HCT116 (cell line): ENCODE data around the gene ANXA6. TPM values are rescaled to one million over a fixed set of nuclear protein-coding genes. Genes with fewer than 3 reads are reported as not detected.

Experiments used
- ATAC-seq: fragments of 200-7000 bp; cut with Tn5 transposase; 2 replicates; pipeline ENCODE4 v1.9.1; 2020; ENCODE audit warnings: mild to moderate bottlenecking, moderate library complexity
- BruUV-seq: library from RNA; stranded (reverse); fragments of 400-500 nt; replicated peaks from 2 replicates; lab custom pipeline; 2021; lab: Mats Ljungman, UMichigan
- CTCF ChIA-PET: fragments of 300-600 bp; sonication (Branson Sonifier 250); formaldehyde crosslinking; loops from one replicate; lab custom pipeline; 2021; ENCODE audit warnings: antibody characterized with exemption; lab: Charles Lee
- POLR2A ChIA-PET: fragments of 300-600, 350-600 bp; sonication (Branson Sonifier 250); formaldehyde crosslinking; loops from one replicate; lab custom pipeline; 2021; ENCODE audit warnings: antibody characterized with exemption; lab: Charles Lee
- RAD21 ChIA-PET, 2 experiments: fragments of 300-600 bp; sonication (Branson Sonifier 250); formaldehyde crosslinking; loops; one replicate each; lab custom pipeline; 2023; ENCODE audit warnings: low total read pairs in 2 of 2; ENCODE audit not compliant: uncharacterized antibody in 2 of 2, unreplicated experiment in 2 of 2, low non-redundant PET in 1 of 2; lab: Charles Lee
- DNase-seq: peaks from one replicate; pipeline ENCODE4 v3.0.0-alpha.2; 2010; ENCODE audit warnings: low read depth, low spot score
- H2AFZ ChIP-seq: fragments of 200-600 bp; shearing (Covaris generic), sonication (generic); 2 replicates; pipeline ENCODE4 v1.6.1; 2017; ENCODE audit warnings: low read depth, mixed run types, mixed read lengths, antibody characterized with exemption, low read length; ENCODE audit not compliant: poor library complexity, severe bottlenecking
- H3K27ac ChIP-seq: 2 replicates; pipeline ENCODE4 v1.5.1; 2012; ENCODE audit warnings: low read depth, low read length
- H3K27me3 ChIP-seq: fragments of 200-600 bp; sonication (generic); 2 replicates; pipeline ENCODE4 v1.6.1; 2016; ENCODE audit warnings: mixed run types, low read length, mixed read lengths; ENCODE audit not compliant: insufficient read depth
- H3K36me3 ChIP-seq, 2 experiments: fragments of 200-500 bp in 1 of 2; fragments of 200-600 bp in 1 of 2; sonication (Bioruptor generic) in 1 of 2; sonication (generic) in 1 of 2; 2 replicates each; pipeline versions ENCODE4 v1.5.1 to v1.6.1; 2014 to 2016; ENCODE audit warnings: low read length in 2 of 2, inconsistent platforms in 1 of 2, mixed read lengths in 1 of 2, mixed run types in 1 of 2; ENCODE audit not compliant: insufficient read depth in 2 of 2, control insufficient read depth in 1 of 2
- H3K4me1 ChIP-seq, 2 experiments: fragments of 200-600 bp in 1 of 2; sonication (generic) in 1 of 2; 2 replicates each; pipeline versions ENCODE4 v1.5.1 to v1.6.1; 2012 to 2017; ENCODE audit warnings: low read length in 2 of 2, inconsistent platforms in 1 of 2, mild to moderate bottlenecking in 1 of 2, mixed read lengths in 1 of 2, mixed run types in 1 of 2, moderate library complexity in 1 of 2; ENCODE audit not compliant: insufficient read depth in 2 of 2, control insufficient read depth in 1 of 2
- H3K4me2 ChIP-seq: fragments of 200-600 bp; sonication (generic); 2 replicates; pipeline ENCODE4 v1.6.1; 2017; ENCODE audit warnings: mixed run types, low read length, mixed read lengths
- H3K4me3 ChIP-seq, 2 experiments: fragments of 200-600 bp in 1 of 2; sonication (generic) in 1 of 2; replicated peaks in 1 of 2; 2 replicates each; pipeline ENCODE4 v1.5.1; 2011 to 2016; ENCODE audit warnings: low read length in 2 of 2, control low read depth in 1 of 2, low read depth in 1 of 2, mild to moderate bottlenecking in 1 of 2, mixed read lengths in 1 of 2, mixed run types in 1 of 2
- H3K79me2 ChIP-seq: fragments of 200-600 bp; sonication (generic); 2 replicates; pipeline ENCODE4 v1.6.1; 2017; ENCODE audit warnings: mild to moderate bottlenecking, mixed run types, low read length, moderate library complexity, mixed read lengths; ENCODE audit not compliant: insufficient read depth
- H3K9ac ChIP-seq: fragments of 200-600 bp; sonication (generic); 2 replicates; pipeline ENCODE4 v1.6.1; 2016; ENCODE audit warnings: low read length, mixed read lengths
- H3K9me2 ChIP-seq: fragments of 200-600 bp; sonication (generic), shearing (Covaris generic); 2 replicates; pipeline ENCODE4 v1.6.1; 2017; ENCODE audit warnings: mixed run types, mild to moderate bottlenecking, moderate library complexity; ENCODE audit not compliant: insufficient read depth
- H3K9me3 ChIP-seq, 2 experiments: fragments of 200-500 bp in 1 of 2; fragments of 200-600 bp in 1 of 2; sonication (Bioruptor generic) in 1 of 2; sonication (generic) in 1 of 2; 2 replicates each; pipeline ENCODE4 v1.6.1; 2014 to 2017; ENCODE audit warnings: low read length in 2 of 2, mixed read lengths in 2 of 2, inconsistent platforms in 1 of 2, low read depth in 1 of 2, mild to moderate bottlenecking in 1 of 2, mixed run types in 1 of 2, moderate library complexity in 1 of 2; ENCODE audit not compliant: control insufficient read depth in 1 of 2, insufficient read depth in 1 of 2
- H4K20me1 ChIP-seq: fragments of 200-600 bp; sonication (generic), shearing (Covaris generic); 2 replicates; pipeline ENCODE4 v1.6.1; 2017; ENCODE audit warnings: mixed run types, mild to moderate bottlenecking, moderate library complexity; ENCODE audit not compliant: insufficient read depth
- POLR2AphosphoS5 ChIP-seq: IDR thresholded peaks from 2 replicates; pipeline ENCODE4 v1.6.1; 2011; ENCODE audit warnings: mild to moderate bottlenecking, low read depth, low read length, moderate library complexity
- TCF7L2 ChIP-seq: IDR thresholded peaks from 2 replicates; pipeline ENCODE4 v1.7.0; 2011; ENCODE audit warnings: borderline replicate concordance, inconsistent platforms; ENCODE audit not compliant: insufficient read depth, insufficient read length; ENCODE audit errors: extremely low read depth
- intact Hi-C: fragments of 100-400 bp; cut with micrococcal nuclease; formaldehyde crosslinking; loops from 2 replicates; pipeline ENCODE4 v1.10.0; 2022
- total RNA-seq: library from RNA; stranded (reverse); gene quantifications from one replicate; pipeline ENCODE4 v1.2.1, GENCODE V29; 2021; ENCODE audit not compliant: unreplicated experiment
- TF ChIP-seq, protein P1 (sequence below), 3 experiments: fragments of 200-600 bp in 1 of 3; sonication (generic) in 1 of 3; IDR thresholded peaks in 2 of 3; conservative IDR thresholded peaks in 1 of 3; 2 replicates each; pipeline ENCODE4 v1.5.1; 2012 to 2017; ENCODE audit warnings: low read depth in 2 of 3, low read length in 2 of 3, antibody characterized with exemption in 1 of 3, borderline replicate concordance in 1 of 3, control low read depth in 1 of 3, mild to moderate bottlenecking in 1 of 3, mixed read lengths in 1 of 3, mixed run types in 1 of 3, moderate library complexity in 1 of 3; ENCODE audit not compliant: insufficient read depth in 1 of 3

ANXA6 gene
- total RNA-seq, 1 experiment from 2014 or later = 71.9 TPM

DNA sequence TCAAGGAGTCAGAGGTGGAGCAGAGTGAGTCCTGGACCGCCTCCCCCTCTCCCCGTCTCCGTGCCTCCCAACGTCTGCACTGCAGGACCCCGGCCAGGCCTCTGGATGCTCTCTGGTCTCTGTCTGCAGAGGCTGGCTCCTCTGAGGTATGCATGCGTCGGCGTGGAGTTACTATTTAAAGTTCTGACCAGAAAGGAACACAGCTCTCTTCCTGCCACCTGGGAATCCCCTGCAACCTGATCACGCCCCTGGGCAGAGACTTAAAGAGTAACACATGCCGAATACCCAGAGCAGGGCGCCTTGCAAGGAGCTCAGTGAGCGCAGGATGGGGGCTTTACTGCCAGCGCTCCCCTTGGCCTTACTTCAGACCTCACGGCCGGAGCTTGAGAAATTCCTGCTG lies 16.0 kb downstream of the ANXA6 start:
- CTCF ChIA-PET = interaction anchor here (1.0 to 1.9 kb wide), 2 partner anchors 16 to 23 kb away, joined by 3 to 5 read pairs; no protein-coding TSS in a partner anchor
- no TSS peak for BruUV-seq
- no peak overlapping the region for H3K9ac ChIP-seq

DNA sequence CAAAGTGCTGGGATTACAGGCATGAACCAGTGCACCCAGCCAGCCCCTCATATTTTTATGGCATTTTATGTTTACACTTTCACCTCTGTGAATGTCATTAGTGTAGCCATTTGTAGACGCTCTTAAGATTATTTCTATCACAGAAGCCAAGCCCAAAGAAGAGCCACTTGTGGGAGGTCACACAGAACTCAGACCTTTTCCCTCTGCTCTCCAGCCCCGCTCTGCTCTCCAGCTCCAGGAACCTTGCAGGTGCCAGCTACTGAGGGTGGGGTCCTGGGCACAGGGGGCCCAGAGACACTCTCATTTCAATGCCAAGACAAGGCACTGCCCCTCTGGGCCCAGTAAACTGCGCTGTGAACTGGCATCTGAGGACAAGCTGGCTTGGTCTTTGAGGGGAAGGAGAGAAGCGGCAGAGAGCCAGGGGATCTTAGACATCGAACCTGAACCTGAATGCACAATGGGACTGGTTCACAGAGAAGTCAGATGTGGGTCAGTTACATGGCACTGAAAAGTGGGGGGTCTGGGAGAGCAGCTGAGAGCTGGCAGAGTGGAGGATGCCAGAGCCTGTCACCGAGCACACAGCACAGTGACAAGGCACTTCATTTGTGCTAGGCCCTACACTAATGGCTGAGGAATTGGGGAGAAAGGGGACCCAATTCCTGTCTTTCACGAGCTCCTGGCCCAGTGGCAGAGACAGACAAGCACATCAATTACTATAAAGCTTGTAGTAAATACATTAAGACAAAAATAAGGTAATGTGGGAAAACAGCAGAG lies 16.7 kb downstream of the ANXA6 start:
- Histone ChIP-seq H3K4me3 (no peak overlapping the region), H4K20me1 (no peaks in the 10 kb centered on the region), H3K9me2 (no peaks in the 10 kb centered on the region), H3K36me3 (peaks cover 0 to 20% of the 10 kb centered on the region in 2 experiments; a peak in 3 of 4 replicates), H3K9me3 (no peaks in the 10 kb centered on the region), H3K27me3 (no peaks in the 10 kb centered on the region), H3K27ac (no peak overlapping the region), H3K4me2 (no peak overlapping the region), H3K4me1 (no peaks in the 10 kb centered on the region), H3K79me2 (no peaks in the 10 kb centered on the region), H2AFZ (no peak overlapping the region), H3K9ac (no peak overlapping the region)
- ChIA-PET POLR2A (no interaction called here), RAD21 (no interaction called here), CTCF (interaction anchor here (1.0 to 1.9 kb wide), 2 partner anchors 15 to 24 kb away, joined by 3 to 5 read pairs; no protein-coding TSS in a partner anchor)
- DNase-seq = no peak
- no peak for ATAC-seq
- TF ChIP-seq, protein P1, sequence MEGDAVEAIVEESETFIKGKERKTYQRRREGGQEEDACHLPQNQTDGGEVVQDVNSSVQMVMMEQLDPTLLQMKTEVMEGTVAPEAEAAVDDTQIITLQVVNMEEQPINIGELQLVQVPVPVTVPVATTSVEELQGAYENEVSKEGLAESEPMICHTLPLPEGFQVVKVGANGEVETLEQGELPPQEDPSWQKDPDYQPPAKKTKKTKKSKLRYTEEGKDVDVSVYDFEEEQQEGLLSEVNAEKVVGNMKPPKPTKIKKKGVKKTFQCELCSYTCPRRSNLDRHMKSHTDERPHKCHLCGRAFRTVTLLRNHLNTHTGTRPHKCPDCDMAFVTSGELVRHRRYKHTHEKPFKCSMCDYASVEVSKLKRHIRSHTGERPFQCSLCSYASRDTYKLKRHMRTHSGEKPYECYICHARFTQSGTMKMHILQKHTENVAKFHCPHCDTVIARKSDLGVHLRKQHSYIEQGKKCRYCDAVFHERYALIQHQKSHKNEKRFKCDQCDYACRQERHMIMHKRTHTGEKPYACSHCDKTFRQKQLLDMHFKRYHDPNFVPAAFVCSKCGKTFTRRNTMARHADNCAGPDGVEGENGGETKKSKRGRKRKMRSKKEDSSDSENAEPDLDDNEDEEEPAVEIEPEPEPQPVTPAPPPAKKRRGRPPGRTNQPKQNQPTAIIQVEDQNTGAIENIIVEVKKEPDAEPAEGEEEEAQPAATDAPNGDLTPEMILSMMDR (IDR thresholded peaks at IDR 0.05 in 2 of 3, conservative IDR thresholded peaks at IDR 0.05 in 1 of 3; ENCODE audit: borderline replicate concordance in 1 of 3, insufficient read depth in 1 of 3, low read depth in 2 of 3, low read length in 2 of 3) = no peak
- BruUV-seq = no TSS peak
- intact Hi-C loops = no loop called here

More for the DNA sequence above, 16.0 kb downstream of the ANXA6 start:
- RAD21 ChIA-PET = no interaction called here
- Histone ChIP-seq H3K27ac (no peak overlapping the region), H3K79me2 (no peaks in the 10 kb centered on the region), H3K36me3 (peaks cover 0 to 17% of the 10 kb centered on the region in 2 experiments; a peak in 3 of 4 replicates), H3K4me2 (no peak overlapping the region)
- DNase-seq (no peak), ATAC-seq (no peak)
- TF ChIP-seq TCF7L2 (no peak), POLR2AphosphoS5 (no peak)
- TF ChIP-seq, all 23 proteins: peak for 0
- Histone ChIP-seq H3K9me2 (no peaks in the 10 kb centered on the region), H3K4me3 (no peak overlapping the region), H4K20me1 (no peaks in the 10 kb centered on the region), H2AFZ (no peak overlapping the region), H3K4me1 (no peaks in the 10 kb centered on the region), H3K9me3 (no peaks in the 10 kb centered on the region), H3K27me3 (no peaks in the 10 kb centered on the region)
- intact Hi-C loops = no loop called here
- POLR2A ChIA-PET = no interaction called here
